Measurements from ENCODE around the gene CFAP20DC. TPM values are rescaled to one million over a fixed set of nuclear protein-coding genes. Genes with fewer than 3 reads are reported as not detected.

CFAP20DC gene
- total RNA-seq, 4 donors from 2014 or later, result 0.17 to 0.32 (median 0.23) TPM; not detected in 1

GRCh38 chr3:58751882-58752567 is 297.8 kb downstream of the CFAP20DC start:
- no peaks in the 10 kb centered on the region for H3K27me3 ChIP-seq
- intact Hi-C loops (cut with DNase I), result no loop called here
- no peak for DNase-seq (ENCODE audit: extremely low spot score)
- no peaks in the 10 kb centered on the region for H3K4me1 ChIP-seq
- H3K36me3 ChIP-seq, result no peaks in the 10 kb centered on the region
- H3K9me3 ChIP-seq, result no peaks in the 10 kb centered on the region
- TF ChIP-seq EP300 (IDR thresholded peaks at IDR 0.05), result no peak
- no peak overlapping the region for H3K27ac ChIP-seq (replicated peaks in 1 of 4)
- 40% methylated on average over 3 of the region's 3 CpGs for WGBS
- no peak overlapping the region for H3K4me3 ChIP-seq

- H3K36me3 ChIP-seq, result no peaks in the 10 kb centered on the region
- H3K4me1 ChIP-seq, result no peaks in the 10 kb centered on the region
- WGBS, result 85% methylated on average over 4 of the region's 4 CpGs
- intact Hi-C loops (cut with DNase I), result no loop called here
- no peak for DNase-seq (ENCODE audit: extremely low spot score)
- no peak overlapping the region for H3K27ac ChIP-seq (replicated peaks in 1 of 4)
- no peaks in the 10 kb centered on the region for H3K27me3 ChIP-seq
- no peak for TF ChIP-seq EP300 (IDR thresholded peaks at IDR 0.05)
- no peak for TF ChIP-seq CTCF (IDR thresholded peaks at IDR 0.05)
- no peak for TF ChIP-seq POLR2A (IDR thresholded peaks at IDR 0.05; ENCODE audit: low read depth)
- no peak for TF ChIP-seq POLR2AphosphoS5 (IDR thresholded peaks at IDR 0.05)
- H3K9me3 ChIP-seq, result no peaks in the 10 kb centered on the region
- no peak overlapping the region for H3K4me3 ChIP-seq
Observed at GRCh38 chr3:58751235-58751634, 298.6 kb downstream of the CFAP20DC start.

- H3K9me3 ChIP-seq, result no peaks in the 10 kb centered on the region
- DNase-seq (ENCODE audit: extremely low spot score), result no peak
- no peaks in the 10 kb centered on the region for H3K36me3 ChIP-seq
- H3K27me3 ChIP-seq, result no peaks in the 10 kb centered on the region
- intact Hi-C loops (cut with DNase I), result no loop called here
- H3K27ac ChIP-seq (replicated peaks in 1 of 4), result no peak overlapping the region
- no peaks in the 10 kb centered on the region for H3K4me1 ChIP-seq
- no peak overlapping the region for H3K4me3 ChIP-seq
- WGBS, result 52% methylated on average over 3 of the region's 3 CpGs
- TF ChIP-seq CTCF (IDR thresholded peaks at IDR 0.05) (no peak), POLR2A (IDR thresholded peaks at IDR 0.05; ENCODE audit: low read depth) (no peak), POLR2AphosphoS5 (IDR thresholded peaks at IDR 0.05) (no peak), EP300 (IDR thresholded peaks at IDR 0.05) (no peak)
Observed at GRCh38 chr3:58749948-58750347, 299.9 kb downstream of the CFAP20DC start.

GRCh38 chr3:58748024-58748423 is 301.8 kb downstream of the CFAP20DC start:
- no peak for TF ChIP-seq POLR2AphosphoS5 (IDR thresholded peaks at IDR 0.05)
- TF ChIP-seq POLR2A (IDR thresholded peaks at IDR 0.05; ENCODE audit: low read depth), result no peak
- no peak for TF ChIP-seq EP300 (IDR thresholded peaks at IDR 0.05)
- TF ChIP-seq CTCF (IDR thresholded peaks at IDR 0.05), result no peak
- Histone ChIP-seq H3K4me3 (no peak overlapping the region), H3K36me3 (no peaks in the 10 kb centered on the region), H3K4me1 (no peaks in the 10 kb centered on the region), H3K27ac (replicated peaks in 1 of 4) (no peak overlapping the region), H3K27me3 (no peaks in the 10 kb centered on the region), H3K9me3 (no peaks in the 10 kb centered on the region)
- intact Hi-C loops (cut with DNase I), result no loop called here
- WGBS, result 42% methylated on average over 4 of the region's 4 CpGs
- no peak for DNase-seq (ENCODE audit: extremely low spot score)

GRCh38 chr3:58746758-58747157 is 303.1 kb downstream of the CFAP20DC start:
- no peak overlapping the region for H3K4me3 ChIP-seq
- H3K27me3 ChIP-seq, result no peaks in the 10 kb centered on the region
- no peaks in the 10 kb centered on the region for H3K4me1 ChIP-seq
- no peak for DNase-seq (ENCODE audit: extremely low spot score)
- TF ChIP-seq EP300 (IDR thresholded peaks at IDR 0.05) (no peak), POLR2A (IDR thresholded peaks at IDR 0.05; ENCODE audit: low read depth) (no peak), POLR2AphosphoS5 (IDR thresholded peaks at IDR 0.05) (no peak), CTCF (IDR thresholded peaks at IDR 0.05) (no peak)
- intact Hi-C loops (cut with DNase I), result no loop called here
- H3K36me3 ChIP-seq, result no peaks in the 10 kb centered on the region
- H3K27ac ChIP-seq (replicated peaks in 1 of 4), result no peak overlapping the region
- no peaks in the 10 kb centered on the region for H3K9me3 ChIP-seq
- WGBS, result 89% methylated on average over 3 of the region's 3 CpGs

All from esophagus muscularis mucosa (tissue), 4 donors.